GM13976 (cell line): Measurements from ENCODE around the gene SRRM2.

Experiments used
- DNase-seq: peaks from one replicate; pipeline ENCODE4 v3.0.0; 2012; ENCODE audit warnings: low spot score
- in situ Hi-C: fragments of 300-500 bp; cut with MboI; formaldehyde crosslinking; loops from one replicate; pipeline ENCODE4 v1.12.0; 2022; ENCODE audit warnings: low sequenced_read_pairs, mixed read lengths, inconsistent platforms; ENCODE audit not compliant: unreplicated experiment
- TF ChIP-seq, protein P1 (sequence below): IDR thresholded peaks from 2 replicates; pipeline ENCODE4 v1.5.1; 2012; ENCODE audit warnings: borderline replicate concordance, mild to moderate bottlenecking; ENCODE audit not compliant: insufficient read depth; ENCODE audit errors: extremely low read depth, missing control alignments, control extremely low read depth

Gene SRRM2

DNA sequence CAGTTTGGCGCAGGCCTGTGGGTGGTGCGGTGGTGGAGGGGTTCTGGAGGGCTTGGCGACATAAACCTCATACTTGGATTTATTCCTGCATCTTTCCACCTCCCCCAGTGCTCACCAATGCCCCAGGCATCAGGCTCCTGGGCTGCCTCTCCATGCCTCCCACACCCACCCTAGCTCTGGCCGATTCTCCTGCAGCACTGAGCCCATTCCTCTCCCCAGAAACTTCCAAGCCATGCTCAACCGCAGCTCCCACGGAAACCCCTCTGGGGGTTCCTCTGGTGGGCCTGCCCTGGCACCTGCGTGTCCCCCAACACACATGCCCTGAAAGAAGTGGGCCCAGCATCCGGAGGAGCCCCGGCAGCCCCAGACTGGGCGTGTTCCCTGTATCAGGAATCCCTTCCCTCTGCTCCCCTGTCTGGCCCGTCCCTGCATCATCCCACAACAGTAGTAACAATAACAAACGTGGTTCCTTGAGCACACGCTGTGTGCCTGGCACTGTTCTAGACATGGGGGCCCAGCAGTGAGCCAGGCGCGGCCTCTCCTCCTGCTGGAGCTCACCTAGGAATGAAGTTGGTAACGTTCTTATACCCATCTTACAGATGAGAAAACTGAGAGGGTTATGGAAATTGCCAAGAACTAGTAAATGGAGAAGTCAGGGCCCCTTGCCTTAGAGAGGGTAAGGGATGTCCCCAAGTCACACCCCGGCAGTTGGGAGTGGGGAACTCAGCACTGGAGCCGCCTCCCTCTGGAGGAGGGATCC is 66.9 kb downstream of the SRRM2 start:
- in situ Hi-C loops: no loop called here
- TF ChIP-seq, protein P1, sequence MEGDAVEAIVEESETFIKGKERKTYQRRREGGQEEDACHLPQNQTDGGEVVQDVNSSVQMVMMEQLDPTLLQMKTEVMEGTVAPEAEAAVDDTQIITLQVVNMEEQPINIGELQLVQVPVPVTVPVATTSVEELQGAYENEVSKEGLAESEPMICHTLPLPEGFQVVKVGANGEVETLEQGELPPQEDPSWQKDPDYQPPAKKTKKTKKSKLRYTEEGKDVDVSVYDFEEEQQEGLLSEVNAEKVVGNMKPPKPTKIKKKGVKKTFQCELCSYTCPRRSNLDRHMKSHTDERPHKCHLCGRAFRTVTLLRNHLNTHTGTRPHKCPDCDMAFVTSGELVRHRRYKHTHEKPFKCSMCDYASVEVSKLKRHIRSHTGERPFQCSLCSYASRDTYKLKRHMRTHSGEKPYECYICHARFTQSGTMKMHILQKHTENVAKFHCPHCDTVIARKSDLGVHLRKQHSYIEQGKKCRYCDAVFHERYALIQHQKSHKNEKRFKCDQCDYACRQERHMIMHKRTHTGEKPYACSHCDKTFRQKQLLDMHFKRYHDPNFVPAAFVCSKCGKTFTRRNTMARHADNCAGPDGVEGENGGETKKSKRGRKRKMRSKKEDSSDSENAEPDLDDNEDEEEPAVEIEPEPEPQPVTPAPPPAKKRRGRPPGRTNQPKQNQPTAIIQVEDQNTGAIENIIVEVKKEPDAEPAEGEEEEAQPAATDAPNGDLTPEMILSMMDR: no peak
- no peak for DNase-seq

DNA sequence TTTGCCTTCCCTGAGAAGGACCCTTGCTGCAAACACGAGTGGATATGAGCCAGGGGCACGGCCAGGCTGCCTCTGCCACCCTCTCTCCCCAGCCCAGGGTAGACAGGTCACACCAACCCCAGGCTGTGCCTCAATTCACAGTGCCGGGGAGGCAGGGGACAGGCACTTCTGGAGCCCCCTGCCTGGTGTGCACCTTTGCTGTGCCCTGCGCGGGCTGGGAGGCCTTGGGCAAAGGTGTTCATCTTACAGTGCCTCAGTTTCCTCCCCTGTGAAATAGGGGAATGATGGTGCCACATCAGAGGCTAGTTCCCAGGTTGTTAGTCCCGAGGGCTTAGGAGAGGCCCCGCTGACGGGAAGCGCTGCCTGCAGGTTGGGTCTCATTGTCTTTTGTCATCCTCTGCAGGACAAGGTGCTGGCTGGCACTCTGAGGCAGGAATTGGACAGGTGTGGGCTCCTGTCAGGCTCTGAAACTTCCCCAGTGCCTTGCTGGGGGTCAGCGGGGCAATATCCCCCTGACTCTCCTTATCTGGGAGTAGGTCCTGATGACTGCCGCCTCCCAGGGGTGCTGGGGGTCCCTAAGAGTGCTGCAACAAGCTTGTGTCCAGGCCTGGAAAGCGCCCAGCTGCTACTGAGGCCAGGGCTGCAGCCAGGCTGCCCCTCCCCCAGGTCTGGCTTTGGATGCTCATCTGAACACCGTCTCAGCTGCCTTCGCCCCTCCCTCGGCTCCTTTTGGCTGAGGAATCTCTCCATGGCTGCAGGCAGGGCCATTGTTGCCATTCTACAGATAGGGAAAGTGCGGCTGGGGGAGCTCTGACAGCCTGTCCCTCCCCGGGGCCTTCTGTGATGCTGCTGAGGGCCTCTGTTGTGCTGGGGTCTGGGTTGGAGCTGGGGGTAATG is 67.7 kb downstream of the SRRM2 start:
- TF ChIP-seq, protein P1: no peak
- in situ Hi-C loops: no loop called here
- no peak for DNase-seq
